Keratinocyte (primary cell): ENCODE results near the gene SOX15. TPM values are rescaled to one million over a fixed set of nuclear protein-coding genes. Genes with fewer than 3 reads are reported as not detected.

Experiments used
- DNase-seq: peaks from one replicate; pipeline ENCODE4 v3.0.0-alpha.2; 2011; ENCODE audit warnings: low read depth, missing footprints, low spot score
- FAIRE-seq: peaks from 2 replicates; lab custom pipeline; 2011; peaks lifted over from hg19 to GRCh38; lab: Jason Lieb, UNC
- H2AFZ ChIP-seq: 2 replicates; pipeline ENCODE4 v1.6.0; 2012; ENCODE audit warnings: low read length, control low read depth, inconsistent platforms; ENCODE audit not compliant: control insufficient read depth
- H3K27ac ChIP-seq: 2 replicates; pipeline ENCODE4 v1.5.1; 2011; ENCODE audit warnings: low read length; ENCODE audit not compliant: control insufficient read depth, insufficient read depth
- H3K27me3 ChIP-seq: 3 replicates; pipeline ENCODE4 v1.6.0; 2011; ENCODE audit warnings: low read length; ENCODE audit not compliant: control insufficient read depth, insufficient read depth; ENCODE audit errors: extremely low read depth
- H3K36me3 ChIP-seq, 2 experiments: 2 replicates in 1 of 2; 3 replicates in 1 of 2; pipeline ENCODE4 v1.5.1; 2011; ENCODE audit warnings: low read length in 2 of 2, mild to moderate bottlenecking in 1 of 2; ENCODE audit not compliant: control insufficient read depth in 2 of 2, insufficient read depth in 2 of 2; ENCODE audit errors: extremely low read depth in 1 of 2
- H3K4me1 ChIP-seq: 3 replicates; pipeline ENCODE4 v1.5.1; 2011; ENCODE audit warnings: low read length; ENCODE audit not compliant: control insufficient read depth, insufficient read depth; ENCODE audit errors: extremely low read depth
- H3K4me2 ChIP-seq: 3 replicates; pipeline ENCODE4 v1.6.0; 2011; ENCODE audit warnings: low read depth, low read length; ENCODE audit not compliant: control insufficient read depth, insufficient read depth; ENCODE audit errors: extremely low read depth
- H3K4me3 ChIP-seq, 3 experiments: fragments of 200-600 bp in 1 of 3; sonication (generic) in 1 of 3; 2 replicates in 2 of 3; 3 replicates in 1 of 3; pipeline ENCODE4 v1.5.1; 2011 to 2016; ENCODE audit warnings: low read length in 3 of 3, mild to moderate bottlenecking in 3 of 3, control low read depth in 2 of 3, inconsistent platforms in 1 of 3, low read depth in 1 of 3, mixed read lengths in 1 of 3, mixed run types in 1 of 3, moderate library complexity in 1 of 3; ENCODE audit not compliant: control insufficient read depth in 2 of 3, insufficient read depth in 2 of 3; ENCODE audit errors: extremely low read depth in 1 of 3
- H3K79me2 ChIP-seq: 2 replicates; pipeline ENCODE4 v1.6.0; 2012; ENCODE audit warnings: low read length; ENCODE audit not compliant: control insufficient read depth, insufficient read depth
- H3K9ac ChIP-seq: 3 replicates; pipeline ENCODE4 v1.6.0; 2011; ENCODE audit warnings: low read length; ENCODE audit not compliant: control insufficient read depth, insufficient read depth; ENCODE audit errors: extremely low read depth
- H3K9me1 ChIP-seq: 3 replicates; pipeline ENCODE4 v1.6.0; 2011; ENCODE audit warnings: low read length; ENCODE audit not compliant: control insufficient read depth, insufficient read depth; ENCODE audit errors: extremely low read depth
- H3K9me3 ChIP-seq: 2 replicates; pipeline ENCODE4 v1.5.1; 2012; ENCODE audit warnings: low read depth, low read length; ENCODE audit not compliant: control insufficient read depth
- H4K20me1 ChIP-seq: 3 replicates; pipeline ENCODE4 v1.6.0; 2011; ENCODE audit warnings: low read length; ENCODE audit not compliant: control insufficient read depth, insufficient read depth; ENCODE audit errors: extremely low read depth
- CTCF ChIP-seq, 3 experiments: IDR thresholded peaks in 1 of 3; conservative IDR thresholded peaks in 1 of 3; optimal IDR thresholded peaks in 1 of 3; 2 replicates in 2 of 3; 3 replicates in 1 of 3; pipeline versions ENCODE3 to v1.5.1; 2011; ENCODE audit warnings: low read length in 3 of 3, mild to moderate bottlenecking in 3 of 3, moderate library complexity in 2 of 3, control low read depth in 1 of 3, inconsistent platforms in 1 of 3; ENCODE audit not compliant: insufficient read depth in 2 of 3; ENCODE audit errors: extremely low read depth in 1 of 3
- EZH2 ChIP-seq: IDR thresholded peaks from one replicate; pipeline ENCODE4 v1.6.1; 2012; ENCODE audit warnings: inconsistent platforms, mild to moderate bottlenecking, low read length, moderate library complexity
- dilution Hi-C: fragments of 300-500 bp; cut with MboI; formaldehyde crosslinking; loops from one replicate; pipeline ENCODE4 v1.7.0; 2020; ENCODE audit warnings: low sequenced_read_pairs; ENCODE audit not compliant: extremely low pct_ligation_motif_present
- polyA plus RNA-seq, 5 experiments: library from polyadenylated mRNA; depleted of rRNA in 3 of 5; stranded (reverse) in 3 of 5; stranded (forward) in 1 of 5; unstranded in 1 of 5; fragments of >200 nt; gene quantifications; 1 replicate in 1 of 5; 2 replicates in 3 of 5; 3 replicates in 1 of 5; pipeline versions ENCODE4 v1.2.1 to v1.2.3, GENCODE V29; 2011 to 2012; ENCODE audit warnings: missing spikeins in 2 of 5, low read depth in 1 of 5, low replicate concordance in 1 of 5

Gene SOX15
- polyA plus RNA-seq, 1 donor (not counting 4 experiments of a cell fraction or from before 2014, with no cell fraction given) = 86.2 TPM

DNA sequence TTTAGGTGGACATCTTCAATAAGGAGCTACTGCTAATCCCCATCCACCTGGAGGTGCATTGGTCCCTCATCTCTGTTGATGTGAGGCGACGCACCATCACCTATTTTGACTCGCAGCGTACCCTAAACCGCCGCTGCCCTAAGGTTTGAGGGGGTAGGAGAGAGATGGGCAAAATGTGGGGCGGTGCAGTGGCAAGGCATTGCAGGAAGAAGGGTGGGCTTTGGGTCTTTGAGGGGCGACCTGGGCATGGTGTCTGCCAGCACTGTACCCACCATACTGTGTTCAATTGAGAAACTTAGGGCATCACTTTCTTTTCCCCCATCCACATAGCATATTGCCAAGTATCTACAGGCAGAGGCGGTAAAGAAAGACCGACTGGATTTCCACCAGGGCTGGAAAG is 19.5 kb downstream of the SOX15 start:
- H3K79me2 ChIP-seq = peaks cover 48% of the 10 kb centered on the region
- no peak overlapping the region for H3K27ac ChIP-seq
- TF ChIP-seq CTCF (optimal IDR thresholded peaks at IDR 0.05 in 1 of 3, IDR thresholded peaks at IDR 0.05 in 1 of 3, conservative IDR thresholded peaks at IDR 0.05 in 1 of 3; ENCODE audit: extremely low read depth in 1 of 3, insufficient read depth in 2 of 3, low read length in 3 of 3) (no peak), EZH2 (no peak)
- H3K9ac ChIP-seq = no peak overlapping the region
- DNase-seq (no peak), FAIRE-seq (no peak)
- H3K9me3 ChIP-seq = no peaks in the 10 kb centered on the region
- H3K4me3 ChIP-seq = no peak overlapping the region
- H3K4me2 ChIP-seq = no peak overlapping the region
- peaks cover 39 to 52% of the 10 kb centered on the region in 2 experiments for H3K36me3 ChIP-seq
- H2AFZ ChIP-seq = no peak overlapping the region
- H4K20me1 ChIP-seq = peaks cover 16% of the 10 kb centered on the region
- peaks cover 18% of the 10 kb centered on the region for H3K4me1 ChIP-seq
- dilution Hi-C loops = no loop called here
- no peaks in the 10 kb centered on the region for H3K9me1 ChIP-seq
- no peaks in the 10 kb centered on the region for H3K27me3 ChIP-seq

- no peak overlapping the region for H2AFZ ChIP-seq
- FAIRE-seq (no peak), DNase-seq (no peak)
- no peaks in the 10 kb centered on the region for H3K27me3 ChIP-seq
- no peak overlapping the region for H3K27ac ChIP-seq
- H3K4me1 ChIP-seq = peaks cover 10% of the 10 kb centered on the region
- no peak for TF ChIP-seq EZH2
- no peak for TF ChIP-seq CTCF (optimal IDR thresholded peaks at IDR 0.05 in 1 of 3, IDR thresholded peaks at IDR 0.05 in 1 of 3, conservative IDR thresholded peaks at IDR 0.05 in 1 of 3; ENCODE audit: extremely low read depth in 1 of 3, insufficient read depth in 2 of 3, low read length in 3 of 3)
- dilution Hi-C loops = no loop called here
- peaks cover 9% of the 10 kb centered on the region for H4K20me1 ChIP-seq
- H3K36me3 ChIP-seq = peaks cover 37 to 52% of the 10 kb centered on the region in 2 experiments
- H3K9me3 ChIP-seq = no peaks in the 10 kb centered on the region
- no peak overlapping the region for H3K9ac ChIP-seq
- no peak overlapping the region for H3K4me2 ChIP-seq
- H3K4me3 ChIP-seq = no peak overlapping the region
- H3K9me1 ChIP-seq = no peaks in the 10 kb centered on the region
- H3K79me2 ChIP-seq = peaks cover 48% of the 10 kb centered on the region
These were observed 20.3 kb downstream of the SOX15 start for GRCh38 chr17:7569571-7569970.
